ENCODE data around the gene RAPGEF1. TPM values are rescaled to one million over a fixed set of nuclear protein-coding genes. Genes with fewer than 3 reads are reported as not detected.
A peak's percentile ranks its signal among the peaks of the same experiment; 100 is the strongest.

Gene RAPGEF1
- total and polyA plus RNA-seq, 9 donors = 17.0 to 64.4 (median 36.4) TPM

- Histone ChIP-seq H3K9me3 (no peaks in the 10 kb centered on the region), H3K27ac (no peak overlapping the region), H3K27me3 (no peaks in the 10 kb centered on the region), H3K36me3 (no peaks in the 10 kb centered on the region), H3K4me3 (no peak overlapping the region), H3K4me1 (ENCODE audit: insufficient read depth) (no peaks in the 10 kb centered on the region)
- WGBS, 3 donors = 90 to 91% (median 90%) methylated on average over 14 of the region's 14 CpGs
- intact Hi-C loops (cut with DNase I) = no loop called here
- no peak for DNase-seq
- TF ChIP-seq CTCF (IDR thresholded peaks at IDR 0.05) = no peak
- no peak for TF ChIP-seq EP300 (IDR thresholded peaks at IDR 0.05)
- no peak for TF ChIP-seq POLR2A (IDR thresholded peaks at IDR 0.05)
Observed at GRCh38 chr9:131717719-131718460, 22.0 kb downstream of the RAPGEF1 start.

DNA sequence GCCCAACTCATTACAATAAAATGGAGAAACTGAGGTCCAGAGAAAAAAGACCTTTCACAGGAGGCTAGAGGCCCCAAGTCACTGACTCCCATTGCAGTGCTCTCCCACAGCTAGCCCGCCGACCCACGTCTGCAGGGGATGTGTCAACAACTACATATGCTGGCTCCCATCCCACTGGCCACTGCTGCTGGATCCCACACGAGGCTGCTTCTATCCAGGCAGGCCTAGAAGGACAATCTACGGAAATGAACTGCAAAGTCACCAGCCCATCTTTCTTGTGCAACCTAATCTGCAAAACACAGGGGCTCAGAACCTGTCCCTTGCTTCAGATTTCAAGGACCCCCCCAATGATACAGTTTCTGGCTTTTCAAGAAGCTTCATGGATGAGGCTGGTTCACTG lies 24.0 kb downstream of the RAPGEF1 start:
- no peak overlapping the region for H3K4me3 ChIP-seq
- H3K36me3 ChIP-seq = no peaks in the 10 kb centered on the region
- TF ChIP-seq CTCF (IDR thresholded peaks at IDR 0.05) = no peak
- no peak for TF ChIP-seq POLR2A (IDR thresholded peaks at IDR 0.05)
- no peak for TF ChIP-seq EP300 (IDR thresholded peaks at IDR 0.05)
- H3K27me3 ChIP-seq = no peaks in the 10 kb centered on the region
- no peak for DNase-seq
- 65 to 74% (median 67%) methylated on average over 5 of the region's 5 CpGs for WGBS, 3 donors
- no peak overlapping the region for H3K27ac ChIP-seq
- intact Hi-C loops (cut with DNase I) = no loop called here
- no peaks in the 10 kb centered on the region for H3K4me1 ChIP-seq (ENCODE audit: insufficient read depth)
- H3K9me3 ChIP-seq = no peaks in the 10 kb centered on the region

DNA sequence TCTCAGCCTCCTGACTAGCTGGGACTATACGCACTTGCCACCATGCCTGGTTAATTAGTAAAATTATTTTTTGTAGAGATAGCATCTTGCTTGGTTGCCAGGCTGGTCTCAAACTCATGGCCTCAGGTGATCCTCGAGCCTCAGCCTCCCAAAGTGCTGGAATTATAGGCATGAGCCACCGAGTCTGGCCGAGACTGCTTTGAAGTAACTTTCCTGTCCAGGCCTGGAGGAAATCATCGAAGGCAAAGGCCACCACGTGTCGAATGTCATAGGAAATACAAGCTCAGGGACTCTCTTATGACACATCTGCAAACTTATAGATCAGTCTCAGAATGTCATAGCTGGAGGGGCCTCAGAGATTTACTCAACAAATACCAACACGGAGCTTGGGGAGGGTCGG lies 25.1 kb downstream of the RAPGEF1 start:
- Histone ChIP-seq H3K9me3 (no peaks in the 10 kb centered on the region), H3K36me3 (no peaks in the 10 kb centered on the region), H3K27ac (no peak overlapping the region), H3K27me3 (no peaks in the 10 kb centered on the region), H3K4me1 (ENCODE audit: insufficient read depth) (no peaks in the 10 kb centered on the region), H3K4me3 (no peak overlapping the region)
- 70 to 89% (median 88%) methylated on average over 9 of the region's 9 CpGs for WGBS, 3 donors
- no peak for DNase-seq
- TF ChIP-seq CTCF (IDR thresholded peaks at IDR 0.05) = no peak
- no peak for TF ChIP-seq POLR2A (IDR thresholded peaks at IDR 0.05)
- TF ChIP-seq EP300 (IDR thresholded peaks at IDR 0.05) = no peak
- intact Hi-C loops (cut with DNase I) = no loop called here

DNA sequence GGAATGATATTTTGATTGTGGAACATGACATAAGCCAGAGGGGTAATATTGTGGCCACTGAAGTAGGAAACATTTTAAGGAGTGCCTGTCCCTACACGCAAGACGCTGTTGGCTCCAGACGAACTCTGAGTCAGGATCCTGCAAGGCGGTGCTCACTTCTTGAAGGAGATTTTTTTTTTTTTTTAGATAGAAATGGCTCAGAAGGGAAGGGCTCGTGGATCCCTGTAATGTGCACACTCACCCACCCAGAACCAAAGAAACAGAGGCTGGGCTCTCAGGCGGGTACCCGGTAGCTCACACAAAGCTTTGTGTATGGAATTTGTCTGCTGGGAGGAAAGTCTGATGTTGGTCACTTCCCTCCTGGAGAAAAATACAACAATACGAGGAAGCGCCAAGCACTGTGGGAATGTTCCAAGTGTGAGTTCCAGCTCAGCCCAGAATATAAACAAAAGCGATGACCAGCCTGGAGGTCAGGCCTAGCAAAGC lies 25.7 kb downstream of the RAPGEF1 start:
- Histone ChIP-seq H3K27ac (no peak overlapping the region), H3K27me3 (no peaks in the 10 kb centered on the region), H3K9me3 (no peaks in the 10 kb centered on the region), H3K4me1 (ENCODE audit: insufficient read depth) (no peaks in the 10 kb centered on the region), H3K4me3 (no peak overlapping the region), H3K36me3 (no peaks in the 10 kb centered on the region)
- WGBS, 3 donors = 17 to 19% (median 17%) methylated on average over 10 of the region's 10 CpGs
- intact Hi-C loops (cut with DNase I) = no loop called here
- TF ChIP-seq EP300 (IDR thresholded peaks at IDR 0.05) = no peak
- peak; percentile 29 to 51 (median 37) for DNase-seq

DNA sequence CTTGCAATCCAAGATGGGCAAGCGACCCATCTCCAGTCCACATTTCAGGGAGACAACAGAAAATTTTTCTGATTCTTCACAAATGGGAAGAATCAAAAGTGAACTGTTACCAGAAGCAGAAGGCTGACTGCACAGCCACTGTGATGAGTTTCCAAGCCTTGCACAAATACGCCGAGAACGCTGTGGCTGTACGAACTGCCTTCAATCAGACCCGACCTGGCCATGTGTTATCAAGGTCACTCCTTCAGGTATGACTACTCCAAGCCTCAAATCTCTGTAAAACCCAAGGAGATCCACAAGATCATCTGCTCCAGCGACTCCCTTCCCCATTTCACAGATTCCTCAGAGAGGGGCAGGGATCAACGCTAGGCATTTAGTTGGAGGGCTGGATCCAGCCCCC lies 26.9 kb downstream of the RAPGEF1 start:
- Histone ChIP-seq H3K36me3 (no peaks in the 10 kb centered on the region), H3K27me3 (no peaks in the 10 kb centered on the region), H3K9me3 (no peaks in the 10 kb centered on the region), H3K4me1 (ENCODE audit: insufficient read depth) (no peaks in the 10 kb centered on the region), H3K27ac (no peak overlapping the region), H3K4me3 (no peak overlapping the region)
- DNase-seq = no peak
- intact Hi-C loops (cut with DNase I) = no loop called here
- TF ChIP-seq EP300 (IDR thresholded peaks at IDR 0.05) (no peak), CTCF (IDR thresholded peaks at IDR 0.05) (no peak), POLR2A (IDR thresholded peaks at IDR 0.05) (no peak)
- 89 to 94% (median 91%) methylated on average over 8 of the region's 8 CpGs for WGBS, 3 donors

All from ovary (tissue), 9 donors.